ENCODE data around the gene ASTN1.

DNA sequence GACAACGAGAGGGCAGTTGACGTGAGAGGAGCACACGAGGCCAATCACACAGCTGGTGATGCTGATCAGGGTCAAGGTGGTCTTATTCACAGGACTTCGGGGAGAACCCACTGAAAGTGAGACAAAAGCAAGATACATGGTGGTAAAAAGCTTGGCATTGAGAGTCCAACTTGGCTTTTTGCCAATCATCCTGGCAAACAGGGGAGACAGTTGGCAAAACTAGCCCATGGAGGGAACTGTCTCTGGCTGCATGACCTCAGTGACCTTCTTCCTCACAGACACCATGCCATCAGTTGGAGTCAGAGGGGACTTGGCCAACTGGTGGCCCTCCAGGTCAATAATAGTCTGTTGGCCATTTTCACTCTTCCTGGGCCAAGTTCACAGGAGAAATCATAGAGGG lies 139.9 kb downstream of the ASTN1 start:
- TF ChIP-seq POLR2A (IDR thresholded peaks at IDR 0.05; ENCODE audit: low read depth, low read length) (no peak), SMC3 (IDR thresholded peaks at IDR 0.05; ENCODE audit: low read depth, low read length) (no peak), MAFK (IDR thresholded peaks at IDR 0.05; ENCODE audit: low read depth, low read length) (no peak), MXI1 (IDR thresholded peaks at IDR 0.05; ENCODE audit: borderline replicate concordance, low read depth, low read length) (no peak), RCOR1 (IDR thresholded peaks at IDR 0.05; ENCODE audit: insufficient replicate concordance, low read length) (no peak), RAD21 (IDR thresholded peaks at IDR 0.05; ENCODE audit: low read length) (no peak), MAZ (IDR thresholded peaks at IDR 0.05; ENCODE audit: borderline replicate concordance, low read depth, low read length) (no peak)
- TF ChIP-seq, protein P1, sequence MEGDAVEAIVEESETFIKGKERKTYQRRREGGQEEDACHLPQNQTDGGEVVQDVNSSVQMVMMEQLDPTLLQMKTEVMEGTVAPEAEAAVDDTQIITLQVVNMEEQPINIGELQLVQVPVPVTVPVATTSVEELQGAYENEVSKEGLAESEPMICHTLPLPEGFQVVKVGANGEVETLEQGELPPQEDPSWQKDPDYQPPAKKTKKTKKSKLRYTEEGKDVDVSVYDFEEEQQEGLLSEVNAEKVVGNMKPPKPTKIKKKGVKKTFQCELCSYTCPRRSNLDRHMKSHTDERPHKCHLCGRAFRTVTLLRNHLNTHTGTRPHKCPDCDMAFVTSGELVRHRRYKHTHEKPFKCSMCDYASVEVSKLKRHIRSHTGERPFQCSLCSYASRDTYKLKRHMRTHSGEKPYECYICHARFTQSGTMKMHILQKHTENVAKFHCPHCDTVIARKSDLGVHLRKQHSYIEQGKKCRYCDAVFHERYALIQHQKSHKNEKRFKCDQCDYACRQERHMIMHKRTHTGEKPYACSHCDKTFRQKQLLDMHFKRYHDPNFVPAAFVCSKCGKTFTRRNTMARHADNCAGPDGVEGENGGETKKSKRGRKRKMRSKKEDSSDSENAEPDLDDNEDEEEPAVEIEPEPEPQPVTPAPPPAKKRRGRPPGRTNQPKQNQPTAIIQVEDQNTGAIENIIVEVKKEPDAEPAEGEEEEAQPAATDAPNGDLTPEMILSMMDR (conservative IDR thresholded peaks at IDR 0.05; ENCODE audit: low read depth, low read length) = no peak
- TF ChIP-seq, protein P2, sequence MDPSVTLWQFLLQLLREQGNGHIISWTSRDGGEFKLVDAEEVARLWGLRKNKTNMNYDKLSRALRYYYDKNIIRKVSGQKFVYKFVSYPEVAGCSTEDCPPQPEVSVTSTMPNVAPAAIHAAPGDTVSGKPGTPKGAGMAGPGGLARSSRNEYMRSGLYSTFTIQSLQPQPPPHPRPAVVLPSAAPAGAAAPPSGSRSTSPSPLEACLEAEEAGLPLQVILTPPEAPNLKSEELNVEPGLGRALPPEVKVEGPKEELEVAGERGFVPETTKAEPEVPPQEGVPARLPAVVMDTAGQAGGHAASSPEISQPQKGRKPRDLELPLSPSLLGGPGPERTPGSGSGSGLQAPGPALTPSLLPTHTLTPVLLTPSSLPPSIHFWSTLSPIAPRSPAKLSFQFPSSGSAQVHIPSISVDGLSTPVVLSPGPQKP (IDR thresholded peaks at IDR 0.05; ENCODE audit: borderline replicate concordance, low read depth, low read length) = no peak

Data from IMR-90 (cell line).